ENCODE data around the gene ACTRT2. TPM values are rescaled to one million over a fixed set of nuclear protein-coding genes. Genes with fewer than 3 reads are reported as not detected.

The ACTRT2 gene
- total and polyA plus RNA-seq, 9 donors, result not detected

- no peak overlapping the region for H3K27ac ChIP-seq
- H3K4me1 ChIP-seq (ENCODE audit: insufficient read depth), result peaks cover 8% of the 10 kb centered on the region
- 87 to 93% (median 89%) methylated on average over 17 of the region's 17 CpGs for WGBS, 3 donors
- no peaks in the 10 kb centered on the region for H3K9me3 ChIP-seq
- no peaks in the 10 kb centered on the region for H3K27me3 ChIP-seq
- no peaks in the 10 kb centered on the region for H3K36me3 ChIP-seq
- intact Hi-C loops (cut with DNase I), result loop anchor here in 3 of 4 donors (2.0 to 5.0 kb wide), 4 partner anchors 101 to 336 kb away; no protein-coding TSS in a partner anchor
- DNase-seq, result peak in 1 of 5 donors; percentile 16
- H3K4me3 ChIP-seq, result no peak overlapping the region
- TF ChIP-seq, protein P1, sequence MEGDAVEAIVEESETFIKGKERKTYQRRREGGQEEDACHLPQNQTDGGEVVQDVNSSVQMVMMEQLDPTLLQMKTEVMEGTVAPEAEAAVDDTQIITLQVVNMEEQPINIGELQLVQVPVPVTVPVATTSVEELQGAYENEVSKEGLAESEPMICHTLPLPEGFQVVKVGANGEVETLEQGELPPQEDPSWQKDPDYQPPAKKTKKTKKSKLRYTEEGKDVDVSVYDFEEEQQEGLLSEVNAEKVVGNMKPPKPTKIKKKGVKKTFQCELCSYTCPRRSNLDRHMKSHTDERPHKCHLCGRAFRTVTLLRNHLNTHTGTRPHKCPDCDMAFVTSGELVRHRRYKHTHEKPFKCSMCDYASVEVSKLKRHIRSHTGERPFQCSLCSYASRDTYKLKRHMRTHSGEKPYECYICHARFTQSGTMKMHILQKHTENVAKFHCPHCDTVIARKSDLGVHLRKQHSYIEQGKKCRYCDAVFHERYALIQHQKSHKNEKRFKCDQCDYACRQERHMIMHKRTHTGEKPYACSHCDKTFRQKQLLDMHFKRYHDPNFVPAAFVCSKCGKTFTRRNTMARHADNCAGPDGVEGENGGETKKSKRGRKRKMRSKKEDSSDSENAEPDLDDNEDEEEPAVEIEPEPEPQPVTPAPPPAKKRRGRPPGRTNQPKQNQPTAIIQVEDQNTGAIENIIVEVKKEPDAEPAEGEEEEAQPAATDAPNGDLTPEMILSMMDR (IDR thresholded peaks at IDR 0.05), result no peak
- TF ChIP-seq POLR2A (IDR thresholded peaks at IDR 0.05) (no peak), EP300 (IDR thresholded peaks at IDR 0.05) (no peak)
These were observed 50.5 kb downstream of the ACTRT2 start for GRCh38 chr1:3071565-3072390.

Other genes with a start within 250 kb of the ACTRT2 start
- gene TTC34, start 219.8 kb upstream of the ACTRT2 start, total RNA-seq, result 1 to 10 TPM; 1.1 to 3.2 (median 2.5) TPM
- under 1 TPM; 0.12 to 0.59 TPM for gene TTC34, start 219.8 kb upstream of the ACTRT2 start, polyA plus RNA-seq
- gene PRDM16, start 47.7 kb downstream of the ACTRT2 start, total RNA-seq, result 10 to 100 TPM in 2 of 7 donors, 1 to 10 TPM in 5; 1.1 to 17.3 (median 4.3) TPM
- gene PRDM16, start 47.7 kb downstream of the ACTRT2 start, polyA plus RNA-seq, result 1 to 10 TPM; 1.3 to 1.9 TPM